NCI-H69 (cell line): ENCODE data around the gene ZNF616.

ENCODE experiments used
- DNase-seq: peaks from one replicate; lab custom pipeline; 2025; lab: John Stamatoyannopoulos, UW

The ZNF616 gene

DNA sequence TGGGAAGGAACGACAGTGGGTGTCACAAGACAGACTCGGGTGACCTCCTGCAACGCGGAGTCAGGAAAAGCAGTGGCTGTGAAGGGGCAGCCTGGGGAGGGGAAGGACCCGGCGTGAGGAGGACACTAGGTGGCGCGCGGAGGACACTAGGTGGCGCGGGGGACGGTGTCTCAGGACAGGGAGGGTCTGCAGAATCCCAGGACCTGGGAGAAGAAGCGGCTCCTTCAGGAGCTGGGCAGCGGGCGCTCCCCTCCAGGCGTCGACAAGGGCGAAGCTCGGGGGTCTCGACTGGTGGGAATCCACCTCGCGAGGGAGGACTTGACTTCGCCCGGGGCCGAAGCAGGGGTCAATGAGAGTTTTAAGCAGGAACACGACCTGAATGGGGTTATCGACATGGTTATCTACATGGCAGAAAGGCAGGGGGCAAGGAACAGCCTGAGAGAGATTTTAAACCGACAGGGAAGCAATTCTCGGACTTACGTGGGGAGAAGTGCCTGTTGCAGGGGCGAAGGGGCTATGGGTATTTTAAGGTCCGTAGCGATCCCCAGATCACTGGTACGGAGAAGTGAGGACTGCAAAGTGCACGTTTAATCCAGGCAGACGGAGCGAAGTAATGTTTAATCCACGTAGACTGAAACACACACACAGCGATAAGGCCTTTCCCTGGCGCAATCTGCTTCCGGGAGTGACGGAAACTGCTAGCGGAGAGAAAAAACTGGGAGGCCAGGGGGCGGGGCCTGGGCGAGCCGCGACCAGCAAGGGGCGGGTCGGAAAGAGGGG, at the start of gene ZNF616:
Gene ZNF616, minus strand, starts transcription at position 687 of the 780 bp plus-strand sequence. CDS start 9,426 bp downstream, outside the sequence.
- peak; percentile 98 for DNase-seq

DNA sequence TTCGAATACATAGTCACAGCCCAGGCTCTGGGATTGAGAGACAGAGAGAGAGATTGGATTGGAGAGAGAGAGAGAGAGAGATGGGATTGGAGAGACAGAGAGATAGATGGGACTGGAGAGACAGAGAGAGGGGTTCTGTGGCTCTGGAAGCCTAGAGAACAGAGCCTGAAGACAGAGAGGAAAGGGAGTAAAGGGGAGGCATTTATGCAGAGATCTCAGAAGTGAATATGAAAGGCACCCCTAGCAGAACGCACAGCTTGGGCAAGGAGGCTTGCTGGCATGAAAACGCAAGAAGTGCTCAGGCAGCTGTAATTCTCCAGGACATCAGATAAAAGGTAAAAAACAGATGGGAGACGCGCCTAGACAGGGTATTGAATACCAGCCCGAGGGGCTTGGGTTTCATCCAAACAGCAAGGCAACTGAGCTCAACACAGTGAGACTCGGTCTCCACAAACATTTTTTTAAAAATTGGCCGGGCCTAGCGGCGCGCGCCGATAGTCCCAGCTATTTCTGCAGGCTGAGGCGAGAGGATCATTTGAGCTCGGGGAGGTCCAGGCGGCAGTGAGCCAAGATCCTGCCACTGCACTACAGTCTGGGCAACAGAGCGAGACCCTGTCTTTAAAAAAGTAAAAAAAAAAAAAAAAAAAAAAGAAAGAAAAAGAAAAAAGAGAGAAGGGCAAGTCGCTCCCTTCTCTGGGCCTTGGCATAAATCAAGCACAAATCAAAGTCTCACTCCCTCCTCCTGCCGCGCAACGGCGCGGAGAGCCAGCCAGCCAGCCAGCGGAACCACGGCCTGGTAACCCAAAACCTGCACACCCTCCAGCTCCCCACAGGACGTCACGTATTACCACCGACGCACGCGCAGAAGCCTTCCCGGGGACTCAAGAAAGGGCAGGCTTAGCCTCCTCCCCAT, 49.3 kb upstream of the ZNF616 start:
- peak; percentile 85 for DNase-seq

DNA sequence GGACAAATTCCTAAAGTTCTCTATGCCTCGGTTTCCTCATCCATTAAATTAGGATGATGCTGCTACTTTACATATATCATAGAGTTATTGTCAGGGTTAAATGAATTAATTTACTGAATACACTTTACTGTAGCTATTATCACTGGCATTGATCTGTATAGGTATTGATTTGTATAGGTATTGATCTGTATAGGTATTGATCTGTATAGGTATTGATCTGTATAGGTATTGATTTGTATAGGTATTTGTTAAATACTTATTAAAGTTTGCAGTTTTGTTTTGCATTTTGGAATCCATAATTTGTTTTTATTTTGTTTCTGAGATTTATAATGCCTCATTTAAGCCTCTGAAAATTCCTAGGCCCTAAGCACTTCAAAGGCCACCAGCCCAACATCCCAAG, 47.7 kb upstream of the ZNF616 start:
- DNase-seq: no peak

DNA sequence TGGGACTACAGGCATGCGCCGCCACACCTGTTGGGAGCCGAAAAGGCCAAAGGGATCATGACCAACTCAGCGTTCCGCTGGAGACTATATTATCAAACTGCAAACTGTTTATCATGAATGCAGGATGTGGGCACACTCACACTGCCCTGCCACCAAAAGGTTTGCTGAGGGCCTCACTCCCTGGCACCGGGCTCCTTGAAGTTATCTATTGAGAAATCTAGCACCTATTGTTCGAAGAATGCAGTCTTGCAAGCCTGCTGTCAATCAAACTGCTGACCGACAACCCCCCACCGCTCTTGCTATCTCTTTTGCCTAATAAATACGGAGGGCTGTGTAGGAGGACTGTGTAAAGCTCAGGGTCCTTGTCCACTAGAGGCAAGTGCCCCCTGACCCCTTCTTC, 36.8 kb upstream of the ZNF616 start:
- DNase-seq: no peak

DNA sequence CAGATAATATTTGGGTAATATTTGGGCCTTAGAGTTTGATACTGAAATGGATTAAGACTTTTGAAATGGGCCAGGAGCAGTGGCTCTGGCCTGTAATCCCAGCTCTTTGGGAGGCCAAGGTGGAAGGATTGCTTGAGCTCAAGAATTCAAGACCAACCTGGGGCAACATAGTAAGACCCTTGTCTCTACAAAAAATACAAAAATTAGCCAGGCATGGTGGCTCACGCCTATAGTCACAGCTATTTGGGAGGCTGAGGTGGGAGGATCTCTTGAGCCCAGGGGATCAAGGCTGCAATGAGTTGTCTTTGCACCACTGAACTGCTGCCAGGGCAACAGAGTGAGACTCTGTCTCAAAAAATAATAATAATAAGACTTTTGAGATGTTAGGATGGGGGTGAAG, 32.6 kb upstream of the ZNF616 start:
- DNase-seq: no peak

DNA sequence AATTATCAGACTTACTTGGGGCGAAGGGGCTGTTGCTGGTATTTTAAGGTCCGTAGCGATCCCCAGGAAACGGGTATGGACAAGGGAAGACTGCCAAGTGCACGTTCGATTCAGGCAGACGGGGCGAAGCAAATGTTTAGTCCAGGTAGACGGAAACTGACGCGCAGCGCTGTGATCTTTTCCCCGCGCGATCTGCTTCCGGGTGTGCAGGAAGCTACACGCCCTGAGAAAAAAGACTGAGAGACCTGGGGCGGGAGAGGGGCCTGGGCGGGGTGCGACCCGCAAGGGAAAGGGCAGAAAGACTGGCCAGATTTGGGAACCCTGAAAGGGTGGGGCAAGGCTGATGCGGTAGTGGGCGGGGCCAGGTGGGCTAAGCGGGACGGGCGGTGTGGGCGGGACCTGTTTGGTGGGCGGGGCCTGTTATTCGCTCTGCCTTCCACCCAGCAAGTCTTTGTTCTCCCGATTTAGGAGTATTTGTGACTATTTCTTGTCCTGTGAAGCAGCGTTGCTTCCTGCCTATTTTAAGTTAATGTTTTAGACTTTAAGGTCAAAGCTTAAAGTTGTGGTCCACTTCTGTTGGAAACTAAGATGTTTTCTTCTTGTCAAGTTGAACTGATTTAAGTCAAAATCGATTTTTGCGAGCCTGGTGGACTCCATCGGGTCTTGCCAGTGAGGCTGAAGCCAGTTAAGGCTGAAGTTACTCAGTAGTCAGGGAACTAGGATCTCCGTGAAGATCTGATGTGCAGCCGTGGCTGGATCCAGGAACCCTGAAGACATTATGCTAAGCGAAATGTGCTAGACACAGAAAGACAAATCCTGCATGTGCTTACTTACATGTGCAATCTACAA, 31.8 kb upstream of the ZNF616 start, which contains the start of gene ZNF836:
Gene ZNF836, minus strand, starts transcription at position 301 of the 849 bp plus-strand sequence. CDS start 3,549 bp downstream, outside the sequence.
- DNase-seq: peak; percentile 90

DNA sequence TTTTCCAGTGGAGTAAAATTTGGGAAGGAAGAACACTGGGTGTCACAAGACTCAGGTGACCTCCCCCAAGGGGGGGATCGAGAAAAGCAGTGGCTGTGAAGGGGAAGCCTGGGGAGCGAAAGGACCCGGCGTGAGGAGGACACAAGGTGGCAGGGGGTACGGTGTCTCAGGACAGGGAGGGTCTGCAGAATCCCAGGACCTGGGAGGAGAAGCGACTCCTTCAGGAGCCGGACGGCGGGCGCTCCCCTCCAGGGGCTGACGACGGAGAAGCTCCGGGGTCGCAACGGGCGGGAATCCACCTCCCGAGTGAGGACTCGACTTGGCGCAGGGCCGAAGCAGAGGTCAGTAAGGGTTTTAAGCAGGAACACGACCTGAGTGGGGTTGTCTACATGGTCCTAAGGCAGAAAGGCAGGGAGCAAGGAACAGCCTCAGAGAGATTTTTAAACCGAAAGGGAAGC, 31.2 kb upstream of the ZNF616 start:
- peak; percentile 68 for DNase-seq

DNA sequence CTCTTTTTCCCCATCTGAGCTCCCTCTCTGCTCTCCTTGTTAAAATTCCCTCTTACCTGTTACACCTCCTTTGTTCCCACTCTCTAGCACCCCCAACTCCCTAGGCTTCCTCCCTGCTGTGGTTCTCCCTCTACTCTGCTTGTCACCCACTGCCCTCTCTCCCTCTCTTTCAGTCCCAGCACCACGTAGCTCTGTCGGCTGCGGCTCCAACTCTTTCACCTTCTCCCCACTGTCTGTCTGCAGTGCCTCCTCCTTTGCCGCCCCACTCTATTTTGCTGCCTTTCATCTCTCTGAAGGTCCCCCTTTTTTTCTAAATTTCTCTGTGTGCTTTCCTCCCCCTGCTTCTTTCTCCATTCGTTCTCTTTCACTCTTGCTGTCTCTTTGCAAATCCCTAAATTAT, 30.6 kb upstream of the ZNF616 start:
- peak; percentile 26 for DNase-seq

DNA sequence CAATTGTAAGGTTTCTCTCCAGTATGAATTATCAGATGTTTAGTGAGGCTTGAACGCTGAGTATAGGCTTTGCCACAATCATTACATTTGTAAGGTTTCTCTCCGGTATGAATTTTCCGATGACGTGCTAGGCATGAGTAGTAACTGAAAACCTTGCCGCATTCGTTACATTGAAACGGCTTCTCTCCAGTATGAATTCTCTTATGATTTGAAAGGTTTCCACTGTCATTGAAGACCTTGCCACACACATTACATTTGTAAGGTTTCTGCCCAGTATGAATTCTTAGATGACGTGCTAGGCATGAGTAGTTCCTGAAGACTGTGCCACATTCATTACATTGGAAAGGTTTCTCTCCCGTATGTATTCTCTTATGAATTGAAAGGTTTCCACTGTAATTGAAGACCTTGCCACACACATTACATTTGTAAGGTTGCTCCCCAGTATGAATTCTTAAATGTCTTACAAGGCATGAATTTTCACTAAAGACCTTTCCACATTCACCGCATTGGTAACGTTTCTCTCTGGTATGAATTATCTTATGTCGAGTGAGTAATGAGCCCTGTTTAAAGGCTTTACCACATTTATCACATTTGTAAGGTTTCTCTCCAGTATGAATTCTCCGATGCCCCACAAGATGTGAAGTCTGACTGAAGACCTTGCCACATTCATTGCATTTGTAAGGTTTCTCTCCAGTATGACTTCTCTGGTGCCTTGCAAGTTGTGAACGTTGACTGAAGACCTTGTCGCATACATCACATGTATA, 16.0 kb upstream of the ZNF616 start:
- no peak for DNase-seq

DNA sequence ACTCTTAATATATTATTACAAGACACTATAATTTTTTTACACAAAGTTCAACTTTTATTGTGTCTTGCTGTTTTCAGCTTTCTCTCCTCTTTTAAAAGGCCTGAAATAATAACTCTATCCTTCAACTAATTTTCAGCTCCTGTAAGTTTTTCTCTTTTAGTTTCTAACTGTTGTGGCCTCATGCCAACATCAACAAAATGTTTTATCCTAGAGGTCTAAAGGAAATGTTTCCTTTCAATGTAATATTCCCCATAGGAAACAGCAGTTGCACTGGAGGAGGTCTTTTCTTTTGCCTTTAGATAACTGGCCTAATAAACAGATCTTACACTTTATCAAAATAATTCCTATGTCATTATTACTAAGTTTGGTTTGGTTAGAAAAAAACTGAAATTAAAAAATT, 8.5 kb upstream of the ZNF616 start:
- no peak for DNase-seq

DNA sequence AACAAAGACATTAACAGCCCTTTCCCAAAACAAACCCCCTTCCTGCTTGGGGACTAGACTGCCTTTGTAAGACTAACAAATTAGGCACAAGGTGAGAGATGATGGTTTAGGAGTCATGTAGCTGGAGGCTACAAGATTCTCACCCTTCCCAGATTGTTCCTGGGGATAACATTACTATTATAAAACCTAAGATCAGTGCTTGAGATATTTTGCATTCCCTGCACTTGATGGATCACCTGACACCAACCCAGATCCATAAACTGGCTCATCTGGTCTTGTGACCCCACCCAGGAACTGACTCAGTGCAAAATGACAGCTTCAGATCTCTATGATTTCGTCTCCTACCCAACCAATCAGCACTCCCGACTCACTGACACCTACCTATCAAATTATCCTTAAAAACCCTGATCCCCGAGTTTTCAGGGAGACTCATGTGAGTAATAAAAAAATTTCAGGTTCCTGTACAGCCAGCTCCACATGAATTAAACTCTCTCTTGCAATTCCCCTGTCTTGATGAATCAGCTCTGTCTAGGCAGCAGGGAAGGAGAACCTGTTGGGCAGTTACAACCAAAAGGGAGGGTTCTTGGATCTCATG, 2.4 kb upstream of the ZNF616 start:
- no peak for DNase-seq

DNA sequence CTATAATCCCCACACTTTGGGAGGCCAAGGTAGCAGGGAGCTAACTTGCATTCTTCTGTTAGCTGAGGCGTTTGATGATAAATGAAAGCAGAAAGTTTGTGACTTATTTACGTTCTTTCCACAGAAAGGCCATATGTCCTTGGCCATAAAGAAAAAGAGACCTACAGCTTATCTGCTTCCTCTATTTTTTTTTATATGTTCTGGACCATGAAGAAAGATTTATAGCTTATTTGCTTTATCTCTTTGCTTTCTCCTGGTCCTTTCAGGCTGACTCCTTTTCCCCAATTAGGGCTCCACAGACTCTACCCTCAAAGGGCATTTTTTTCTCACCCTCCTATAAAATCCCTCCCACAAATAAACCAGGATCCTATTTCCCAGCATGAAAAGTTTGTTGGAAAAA, 1.5 kb upstream of the ZNF616 start:
- DNase-seq: peak; percentile 17

DNA sequence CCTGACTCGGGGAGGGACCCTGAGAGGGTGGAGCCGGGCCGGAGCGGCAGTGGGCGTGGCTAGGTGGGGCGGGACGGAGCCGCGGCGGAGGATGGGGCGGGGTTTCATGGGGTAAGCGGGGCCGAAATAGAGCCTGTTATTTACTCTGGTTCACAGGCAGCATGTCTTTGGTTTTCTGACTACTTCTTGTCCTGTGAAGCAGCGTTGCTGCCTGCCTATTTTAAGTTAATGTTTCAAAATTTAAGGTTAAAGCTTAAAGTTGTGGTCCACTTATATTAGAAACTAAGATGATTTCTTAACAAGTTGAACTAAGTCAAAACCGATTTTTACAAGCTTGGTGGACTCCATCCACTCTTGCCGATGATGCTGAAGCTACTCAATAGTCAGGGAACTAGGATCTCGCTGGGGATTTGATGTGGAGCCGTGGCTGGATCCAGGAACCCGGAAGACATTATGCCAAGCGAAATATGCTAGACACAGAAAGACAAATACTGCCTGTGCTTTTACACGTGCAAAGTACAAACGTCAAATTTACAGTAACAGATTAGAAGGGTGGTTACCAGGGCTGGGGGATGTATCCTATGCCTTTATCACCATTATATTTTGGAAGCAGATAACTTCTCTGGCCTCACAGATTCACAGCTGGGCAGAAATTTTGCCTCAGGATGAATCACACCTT, 433 bp upstream of the ZNF616 start:
- DNase-seq: peak; percentile 70

DNA sequence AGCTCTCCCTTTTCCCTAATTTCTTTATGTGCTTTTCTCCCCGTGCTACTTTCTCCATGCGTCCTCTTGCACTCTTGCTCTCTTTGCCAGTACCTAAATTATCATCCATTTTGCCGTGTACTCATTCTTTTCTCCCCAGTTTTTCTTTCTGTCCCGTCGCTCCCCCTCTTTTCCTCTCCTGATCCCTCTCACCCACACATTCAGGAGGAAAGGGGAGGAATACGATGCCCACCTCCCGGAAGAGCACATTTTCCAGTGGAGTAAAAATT, 821 bp downstream of the ZNF616 start:
- no peak for DNase-seq

DNA sequence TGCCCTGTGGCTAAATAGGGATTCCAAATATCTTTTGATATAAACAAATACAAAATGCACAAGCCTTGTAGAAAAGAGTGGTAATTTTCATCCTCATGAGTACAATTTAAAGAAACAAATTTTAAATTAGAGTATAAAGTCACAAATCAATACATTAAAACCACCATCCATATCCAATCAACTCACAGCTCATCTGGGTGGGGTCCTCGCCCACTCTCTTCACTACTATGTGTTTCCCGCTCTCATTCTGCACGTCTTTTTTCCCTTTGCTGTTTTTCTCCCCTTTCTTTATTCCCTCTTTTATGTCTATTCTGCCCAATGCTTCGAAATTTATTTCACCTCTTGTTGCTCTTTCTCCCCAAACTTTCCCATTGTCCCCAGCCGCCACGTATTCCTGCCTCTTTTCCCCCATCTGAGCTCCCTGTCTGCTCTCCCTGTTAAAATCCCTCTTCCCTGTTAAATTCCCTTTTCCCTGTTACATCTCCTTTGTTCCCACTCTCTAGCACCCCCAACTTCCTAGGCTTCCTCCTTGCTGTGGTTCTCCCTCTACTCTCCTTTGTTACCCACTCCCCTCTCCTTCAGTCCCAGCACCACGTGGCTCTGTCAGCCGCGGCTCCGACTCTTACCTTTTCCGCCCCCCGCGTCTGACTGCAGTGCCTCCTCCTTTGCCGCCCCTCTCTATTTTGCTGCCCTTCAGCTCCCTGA, 1.3 kb downstream of the ZNF616 start:
- peak; percentile 90 for DNase-seq

DNA sequence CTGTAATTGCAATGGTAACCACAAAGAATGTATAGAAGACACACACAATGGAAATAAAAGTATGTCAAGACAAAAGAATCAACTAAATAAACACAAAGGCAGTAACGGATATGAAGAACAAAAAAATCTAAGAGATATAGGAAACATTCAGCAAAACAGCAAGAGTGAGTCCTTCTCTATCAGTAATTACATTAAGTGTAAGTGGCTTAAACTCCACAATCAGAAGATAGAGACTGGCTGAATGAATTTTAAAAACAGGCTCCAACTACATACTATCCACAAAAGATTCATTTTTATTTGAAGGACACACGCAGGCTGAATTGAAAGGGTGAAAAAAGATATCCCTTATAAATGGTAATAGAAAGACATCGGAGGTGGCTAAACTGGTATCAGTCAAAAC, 19.5 kb downstream of the ZNF616 start:
- no peak for DNase-seq

DNA sequence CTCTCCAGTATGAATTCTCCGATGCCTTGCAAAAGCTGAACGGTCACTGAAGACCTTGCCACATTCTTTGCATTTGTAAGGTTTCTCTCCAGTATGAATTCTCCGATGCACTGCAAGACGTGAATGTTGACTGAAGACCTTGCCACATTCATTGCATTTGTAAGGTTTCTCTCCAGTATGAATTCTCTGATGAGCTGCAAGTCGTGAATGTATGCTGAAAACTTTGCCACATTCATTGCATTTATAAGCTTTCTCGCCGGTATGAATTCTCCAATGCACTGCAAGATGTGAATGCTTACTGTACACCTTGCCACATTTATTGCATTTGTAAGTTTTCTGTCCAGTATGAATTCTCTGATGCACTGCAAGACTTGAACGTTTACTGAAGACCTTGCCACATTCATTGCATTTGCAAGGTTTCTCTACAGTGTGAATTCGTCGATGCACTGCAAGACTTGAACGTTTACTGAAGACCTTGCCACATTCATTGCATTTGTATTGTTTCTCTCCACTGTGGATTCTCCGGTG, 24.1 kb downstream of the ZNF616 start:
- DNase-seq: no peak

DNA sequence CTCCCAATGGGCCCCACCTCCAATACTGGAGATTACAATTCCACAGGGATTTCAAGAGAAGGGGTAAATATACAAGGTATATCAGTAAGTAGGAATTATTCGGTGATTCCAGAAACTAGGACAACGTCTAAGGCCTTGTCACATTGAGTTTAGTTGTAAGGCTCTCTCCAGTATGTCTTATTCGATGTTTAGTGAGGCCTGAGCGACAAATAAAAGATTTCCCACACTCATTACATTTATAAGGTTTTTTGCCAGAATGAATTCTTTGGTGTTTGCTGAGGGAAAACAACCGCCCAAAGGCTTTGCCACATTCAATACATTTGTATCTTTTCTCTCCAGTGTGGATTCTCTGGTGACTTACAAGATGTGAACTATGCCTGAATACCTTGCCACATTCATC, 25.0 kb downstream of the ZNF616 start:
- DNase-seq: no peak

DNA sequence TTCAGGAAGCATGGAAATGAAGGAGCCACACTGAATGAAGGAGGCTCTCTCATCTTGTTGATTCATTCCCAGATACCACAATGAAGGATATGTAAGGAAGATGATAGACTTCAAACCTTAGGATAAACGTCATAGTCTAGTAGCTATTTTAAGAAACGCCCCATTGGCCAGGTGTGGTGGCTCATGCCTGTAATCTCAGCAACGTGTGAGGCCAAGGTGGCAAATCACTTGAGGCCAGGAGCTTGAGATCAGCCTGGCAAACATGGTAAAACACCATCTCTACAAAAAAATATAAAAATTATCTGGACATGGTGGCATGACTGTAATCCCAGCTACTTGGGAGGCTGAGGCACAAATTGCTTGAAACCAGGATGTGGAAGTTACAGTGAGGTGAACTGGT, 27.1 kb downstream of the ZNF616 start:
- no peak for DNase-seq

DNA sequence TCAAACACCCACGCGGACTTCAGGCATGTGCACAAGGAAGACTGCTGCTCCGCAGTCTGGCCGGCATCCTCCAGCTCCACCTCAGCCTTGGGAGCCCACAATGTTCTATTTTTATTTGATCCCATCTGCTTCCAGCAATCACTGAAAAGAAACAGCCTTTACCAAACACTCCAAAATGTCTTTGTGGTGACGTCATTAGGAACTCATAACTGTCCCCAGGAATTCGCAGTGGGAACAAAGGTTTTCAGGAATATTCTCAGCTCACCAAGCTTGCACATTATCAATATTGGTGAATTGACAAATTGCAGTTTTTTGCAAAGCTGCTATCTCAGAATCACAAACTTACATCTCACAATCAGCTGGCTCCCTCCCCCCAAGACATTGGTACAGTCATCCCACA, 29.0 kb downstream of the ZNF616 start:
- DNase-seq: no peak
